ENCODE data around the gene CITED4.

The CITED4 gene

GRCh38 chr1:40884055-40884795 lies 22.1 kb upstream of the CITED4 start:
- no peak for DNase-seq

GRCh38 chr1:40880813-40881549 lies 18.8 kb upstream of the CITED4 start:
- no peak for DNase-seq

- no peak for DNase-seq
Measured at GRCh38 chr1:40879482-40880175, 17.5 kb upstream of the CITED4 start.

GRCh38 chr1:40878906-40879305 lies 16.7 kb upstream of the CITED4 start:
- DNase-seq, result no peak

- DNase-seq, result no peak
Measured at GRCh38 chr1:40877698-40878097, 15.5 kb upstream of the CITED4 start.

GRCh38 chr1:40876891-40877290 lies 14.7 kb upstream of the CITED4 start:
- DNase-seq, result no peak

- no peak for DNase-seq
Measured at GRCh38 chr1:40876436-40876761, 14.2 kb upstream of the CITED4 start.

- no peak for DNase-seq
Measured at GRCh38 chr1:40873863-40874472, 11.8 kb upstream of the CITED4 start.

- DNase-seq, result no peak
Measured at GRCh38 chr1:40872276-40872675, 10.1 kb upstream of the CITED4 start.

GRCh38 chr1:40870135-40870728 lies 8.1 kb upstream of the CITED4 start:
- DNase-seq, result no peak

- DNase-seq, result no peak
Measured at GRCh38 chr1:40868051-40868723, 6.0 kb upstream of the CITED4 start.

- no peak for DNase-seq
Measured at GRCh38 chr1:40861224-40862003, 749 bp downstream of the CITED4 start.

- DNase-seq, result no peak
Measured at GRCh38 chr1:40860706-40861223, 1.4 kb downstream of the CITED4 start.

GRCh38 chr1:40858856-40859416 lies 3.2 kb downstream of the CITED4 start:
- no peak for DNase-seq

- no peak for DNase-seq
Measured at GRCh38 chr1:40857737-40858136, 4.4 kb downstream of the CITED4 start.

- DNase-seq, result no peak
Measured at GRCh38 chr1:40856656-40857302, 5.4 kb downstream of the CITED4 start.

- no peak for DNase-seq
Measured at GRCh38 chr1:40856116-40856515, 6.0 kb downstream of the CITED4 start.

- no peak for DNase-seq
Measured at GRCh38 chr1:40855513-40855912, 6.7 kb downstream of the CITED4 start.

- no peak for DNase-seq
Measured at GRCh38 chr1:40853885-40854170, 8.3 kb downstream of the CITED4 start.

- DNase-seq, result no peak
Measured at GRCh38 chr1:40853113-40853884, 8.9 kb downstream of the CITED4 start.
